Left lobe of liver (tissue), 2 donors: Measurements from ENCODE around the gene FCGR1A. TPM values are rescaled to one million over a fixed set of nuclear protein-coding genes. Genes with fewer than 3 reads are reported as not detected.
"Not testable (repeated sequence)": the region's sequence is repeated elsewhere in the genome, so short reads cannot be mapped to it uniquely, and the experiment has no call there.

Experiments
- ATAC-seq: fragments of 200-7000 bp; cut with Tn5 transposase; one replicate; pipeline ENCODE4 v1.9.1; 2020; ENCODE audit warnings: mild to moderate bottlenecking, moderate library complexity
- DNase-seq: peaks from one replicate; pipeline ENCODE4 v3.0.0-alpha.2; 2020; ENCODE audit warnings: low spot score
- total RNA-seq: library from RNA; stranded (reverse); gene quantifications from one replicate; pipeline ENCODE4 v1.2.1, GENCODE V29; 2021
- donor health status: DM: no; HTN: no; CAD: no; lungs with moderate emphysema.
- donor health status: DM: no; HTN: yes; CAD: no.

Gene FCGR1A
- total RNA-seq, result 1.1 TPM

DNA sequence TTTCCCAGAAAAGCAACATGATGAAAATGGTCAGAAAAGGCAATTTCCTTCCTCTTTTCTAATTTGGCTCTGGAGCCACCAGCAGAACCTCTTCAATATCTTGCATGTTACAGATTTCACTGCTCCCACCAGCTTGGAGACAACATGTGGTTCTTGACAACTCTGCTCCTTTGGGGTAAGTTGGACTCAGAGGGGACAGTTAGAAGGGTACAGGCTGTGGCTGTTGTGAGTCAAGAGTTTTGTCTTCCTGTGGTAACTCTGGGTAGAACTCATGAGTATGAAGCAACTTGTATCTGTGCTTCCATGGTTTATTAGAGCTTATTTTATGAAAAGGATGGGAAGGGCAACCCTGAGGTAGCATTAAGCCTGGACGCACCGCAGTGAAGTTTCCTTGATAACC, at the start of gene FCGR1A:
FCGR1A (plus strand) TSS at position 95 of the 400 bp plus-strand sequence; CDS start at position 145, 50 bp downstream.
- not testable (repeated sequence) for DNase-seq, ATAC-seq

- ATAC-seq, result peak; percentile 36
- DNase-seq, result not testable (repeated sequence)
These were observed 49.7 kb upstream of the FCGR1A start for GRCh38 chr1:149732781-149733180.

DNA sequence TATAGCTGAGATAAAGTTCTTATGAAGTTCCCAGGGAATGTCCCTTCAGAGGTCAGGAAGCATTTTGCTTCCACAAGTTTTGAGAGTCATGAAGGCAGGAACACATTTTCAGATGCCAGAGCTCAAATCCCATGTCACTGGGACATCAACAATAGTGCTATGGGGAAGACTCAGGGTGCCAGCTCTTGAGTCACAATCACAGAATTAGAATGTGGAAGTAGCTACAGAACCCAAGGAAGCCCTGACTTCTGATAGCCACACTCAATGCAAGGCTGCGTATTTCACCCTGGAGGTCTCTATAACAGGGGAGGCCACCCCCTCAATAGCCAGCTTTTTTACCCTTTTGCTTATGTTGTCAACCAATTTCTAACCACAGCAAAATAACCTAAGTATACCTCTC, 47.8 kb upstream of the FCGR1A start:
- DNase-seq, result not testable (repeated sequence)
- peak; percentile 36 for ATAC-seq

GRCh38 chr1:149740148-149740581, 42.3 kb upstream of the FCGR1A start:
- ATAC-seq, DNase-seq: not testable (repeated sequence)

DNA sequence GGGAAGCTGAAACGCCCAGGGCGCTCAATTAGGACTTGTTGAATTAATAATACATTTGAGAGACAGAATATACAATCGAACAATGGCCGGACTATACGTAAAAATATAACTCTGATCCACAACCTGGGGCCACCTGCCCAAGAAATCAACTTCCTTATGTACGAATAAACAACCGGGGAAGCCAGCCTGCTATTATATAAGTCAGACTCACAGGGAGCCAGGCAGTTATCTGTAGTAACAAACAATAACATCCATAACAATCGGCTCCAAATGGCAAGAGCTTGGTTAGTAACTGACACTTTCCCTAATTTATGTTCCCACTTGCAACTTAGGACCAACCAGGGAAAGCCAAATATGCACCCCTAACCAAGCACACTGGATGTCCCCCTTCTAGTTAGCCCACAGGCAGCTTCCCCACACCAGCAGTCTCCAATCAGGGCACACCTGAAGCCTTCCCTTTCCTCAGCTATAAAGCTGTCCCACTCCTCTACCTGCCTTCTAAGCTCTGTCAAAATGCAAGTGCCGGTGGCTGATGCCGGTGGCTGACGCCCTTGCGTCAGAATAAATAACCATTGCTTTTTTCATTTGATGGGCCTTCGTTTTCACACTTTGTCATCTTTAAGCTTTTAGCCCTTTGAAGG, 41.8 kb upstream of the FCGR1A start:
- not testable (repeated sequence) for DNase-seq

DNA sequence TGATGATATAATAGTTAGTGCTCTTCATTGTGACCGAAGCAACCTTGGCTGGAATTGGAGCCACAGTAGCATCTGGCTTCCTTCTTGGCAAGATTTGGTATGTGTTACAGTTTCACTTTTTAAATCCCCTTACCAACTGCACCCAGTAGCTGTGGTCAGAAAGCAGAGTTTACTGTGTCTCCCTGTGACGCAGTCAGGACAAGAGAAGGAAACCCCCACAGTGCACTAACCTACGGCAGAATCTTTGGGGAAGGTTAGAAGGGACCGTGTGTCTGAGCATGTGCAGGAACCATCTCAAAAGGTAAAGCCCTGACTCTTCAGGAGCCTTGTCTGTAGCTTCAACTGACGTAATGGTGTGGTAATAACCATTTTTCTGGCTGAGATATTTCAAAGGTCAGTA, 40.6 kb upstream of the FCGR1A start:
- DNase-seq, ATAC-seq: not testable (repeated sequence)

More for the DNA sequence above, 41.8 kb upstream of the FCGR1A start:
- not testable (repeated sequence) for ATAC-seq

DNA sequence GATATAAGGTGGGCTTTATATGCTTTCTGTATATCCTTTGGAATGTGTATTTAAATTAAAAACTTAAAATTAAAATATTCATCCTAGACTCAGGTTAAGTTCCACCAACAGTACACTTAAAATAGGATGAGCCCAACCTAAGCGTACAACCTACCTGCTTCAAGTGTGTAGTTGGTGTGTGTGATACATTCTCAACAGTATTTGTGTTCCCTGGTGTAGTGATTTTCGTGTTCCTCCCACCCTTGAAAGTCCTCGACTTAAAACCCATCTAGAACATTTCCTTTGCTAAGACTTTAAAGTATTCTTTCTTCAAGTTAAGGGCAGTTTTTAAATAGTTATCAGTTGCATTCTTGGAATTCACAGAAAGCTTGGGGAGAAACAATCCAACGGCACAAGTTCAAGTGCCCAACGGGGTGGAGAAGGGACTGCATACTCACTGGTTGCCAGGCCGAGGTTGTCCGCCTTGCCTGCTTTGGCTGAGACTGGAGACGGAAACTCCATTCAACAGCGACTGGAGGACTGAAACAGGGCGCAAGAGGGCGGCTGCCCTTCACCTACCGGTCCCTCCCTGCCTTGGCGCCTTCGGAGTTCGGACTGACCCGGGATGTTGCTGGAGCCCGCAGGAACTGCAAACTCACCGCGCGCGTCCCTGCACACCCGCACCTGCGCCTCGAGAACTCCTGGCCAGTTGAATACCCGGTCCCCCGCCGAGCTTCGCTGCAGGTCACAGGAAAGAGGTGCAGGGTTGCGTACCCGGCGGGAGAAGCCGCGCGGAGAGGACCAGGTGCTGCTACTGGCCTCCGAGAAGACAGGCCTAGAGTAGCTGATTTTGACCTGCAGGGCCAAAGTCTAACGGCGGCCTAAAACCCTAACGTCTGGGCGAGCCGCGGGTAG, 35.8 kb upstream of the FCGR1A start:
- DNase-seq (peak; percentile 43), ATAC-seq (peak; percentile 52)

DNA sequence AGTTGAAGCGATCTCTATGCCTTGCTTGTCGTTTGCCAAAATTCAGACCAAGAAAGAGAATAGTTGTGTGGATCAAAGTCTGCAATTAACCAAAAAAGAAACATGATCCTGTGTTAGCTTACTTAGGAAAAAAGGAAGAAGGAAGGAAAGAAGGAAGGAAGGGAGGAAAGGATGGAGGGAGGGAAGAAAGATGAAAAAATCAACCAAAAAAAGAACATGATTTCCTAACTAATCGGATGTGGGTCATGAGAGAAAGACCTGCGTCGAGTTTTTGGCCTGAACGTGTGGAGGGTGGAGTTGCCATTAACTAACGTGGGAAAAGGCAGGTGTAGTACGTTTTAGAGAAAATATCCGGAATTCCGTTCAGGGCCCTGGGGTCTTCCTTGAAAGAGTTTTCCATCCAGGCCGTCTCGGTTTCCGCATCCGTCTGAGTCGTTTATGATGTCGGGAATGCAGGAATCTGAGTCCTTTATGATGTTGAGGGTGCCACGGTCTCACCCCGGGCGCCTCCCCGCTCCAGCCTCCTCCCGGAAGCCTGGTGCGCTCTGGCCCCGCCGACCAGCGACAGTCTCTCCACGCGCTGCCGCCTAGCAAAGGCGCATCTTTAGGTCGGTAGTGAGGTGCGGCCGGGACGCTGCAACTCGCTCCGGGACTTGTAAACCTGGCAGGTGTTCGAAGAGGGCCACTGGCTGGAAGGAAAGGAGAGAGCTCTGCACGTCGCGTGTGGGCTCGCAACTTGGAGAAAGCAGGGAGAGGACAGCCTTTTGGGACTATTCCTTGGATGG, 34.9 kb upstream of the FCGR1A start:
- ATAC-seq, DNase-seq: not testable (repeated sequence)

GRCh38 chr1:149748144-149748500, 34.4 kb upstream of the FCGR1A start:
- not testable (repeated sequence) for ATAC-seq, DNase-seq

GRCh38 chr1:149750562-149750961, 31.9 kb upstream of the FCGR1A start:
- peak; percentile 70 for ATAC-seq
- not testable (repeated sequence) for DNase-seq

DNA sequence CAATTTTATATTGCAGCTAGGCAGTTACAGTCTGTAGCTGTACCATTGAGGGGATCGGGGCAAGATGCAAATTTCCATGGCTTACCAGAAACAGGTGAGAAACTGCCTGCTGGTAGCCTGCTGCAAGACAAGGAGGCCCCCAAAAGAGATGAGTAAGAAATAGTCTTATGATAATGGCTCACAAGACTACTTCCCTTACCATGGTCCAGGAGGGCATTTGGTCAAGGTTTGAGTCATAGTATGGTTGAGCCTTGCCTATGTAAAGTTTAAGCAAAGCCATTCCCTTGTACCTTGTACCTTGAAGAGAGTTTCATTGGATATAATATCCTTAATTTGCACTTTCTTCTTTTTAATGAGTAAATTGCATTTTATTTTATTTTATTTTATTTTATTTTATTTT, 30.3 kb upstream of the FCGR1A start:
- not testable (repeated sequence) for DNase-seq, ATAC-seq

DNA sequence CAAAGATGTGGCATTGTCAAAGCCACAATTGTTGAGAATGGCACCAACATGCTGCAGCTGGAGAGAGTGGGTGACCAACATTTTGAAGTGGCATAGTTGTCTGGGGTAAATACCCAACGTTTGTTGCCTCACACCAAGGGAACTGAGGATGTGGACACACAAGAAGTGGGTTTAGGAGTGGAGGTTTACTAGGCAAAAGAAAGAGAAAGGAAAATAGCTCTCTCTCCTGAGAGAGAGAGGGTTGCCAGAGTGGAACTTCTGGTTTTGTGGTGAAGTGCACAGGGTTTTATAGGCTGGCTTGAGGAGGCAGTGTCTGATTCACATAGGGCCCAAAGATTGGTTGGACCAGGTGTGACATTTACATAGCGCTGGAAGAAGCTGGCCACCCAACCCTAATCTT, 29.0 kb upstream of the FCGR1A start:
- not testable (repeated sequence) for DNase-seq, ATAC-seq

DNA sequence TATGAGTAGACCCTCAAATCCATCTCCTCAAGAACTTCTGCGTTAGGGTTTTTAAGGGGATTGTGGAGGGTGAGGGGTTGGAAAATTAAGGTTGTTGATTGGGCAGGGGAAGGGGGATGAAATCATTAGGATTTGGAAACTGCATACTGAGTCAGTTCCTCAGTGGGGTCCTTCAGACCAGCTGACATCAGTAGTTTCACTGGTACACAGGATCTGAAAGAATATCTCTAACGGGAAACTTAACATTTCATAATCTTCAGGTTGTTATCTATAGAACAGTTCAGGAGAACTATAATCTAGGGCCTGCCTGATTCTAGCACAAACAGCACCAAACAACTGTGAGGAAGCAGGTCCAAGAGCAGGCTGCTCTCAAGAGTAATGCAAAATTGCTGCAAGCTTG, 27.2 kb upstream of the FCGR1A start:
- ATAC-seq, DNase-seq: not testable (repeated sequence)

DNA sequence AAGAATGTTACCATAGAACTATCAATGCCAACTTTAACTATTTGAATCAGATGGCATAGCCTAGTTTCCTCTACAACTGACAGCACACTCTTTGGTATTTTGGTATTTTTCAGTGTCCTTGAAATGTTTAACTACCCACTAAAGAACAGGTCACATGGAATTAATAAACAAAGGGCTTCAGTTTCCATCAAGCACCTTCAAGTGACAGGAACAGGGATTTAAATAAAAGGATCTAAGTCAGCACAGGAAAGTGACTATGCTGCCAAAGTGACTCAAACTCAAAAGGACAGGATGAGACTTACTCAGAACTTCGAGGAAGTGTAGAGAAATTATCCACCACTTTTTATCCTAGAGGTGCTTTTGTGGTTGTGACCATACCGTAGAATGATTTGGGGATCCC, 20.2 kb upstream of the FCGR1A start:
- not testable (repeated sequence) for ATAC-seq, DNase-seq

DNA sequence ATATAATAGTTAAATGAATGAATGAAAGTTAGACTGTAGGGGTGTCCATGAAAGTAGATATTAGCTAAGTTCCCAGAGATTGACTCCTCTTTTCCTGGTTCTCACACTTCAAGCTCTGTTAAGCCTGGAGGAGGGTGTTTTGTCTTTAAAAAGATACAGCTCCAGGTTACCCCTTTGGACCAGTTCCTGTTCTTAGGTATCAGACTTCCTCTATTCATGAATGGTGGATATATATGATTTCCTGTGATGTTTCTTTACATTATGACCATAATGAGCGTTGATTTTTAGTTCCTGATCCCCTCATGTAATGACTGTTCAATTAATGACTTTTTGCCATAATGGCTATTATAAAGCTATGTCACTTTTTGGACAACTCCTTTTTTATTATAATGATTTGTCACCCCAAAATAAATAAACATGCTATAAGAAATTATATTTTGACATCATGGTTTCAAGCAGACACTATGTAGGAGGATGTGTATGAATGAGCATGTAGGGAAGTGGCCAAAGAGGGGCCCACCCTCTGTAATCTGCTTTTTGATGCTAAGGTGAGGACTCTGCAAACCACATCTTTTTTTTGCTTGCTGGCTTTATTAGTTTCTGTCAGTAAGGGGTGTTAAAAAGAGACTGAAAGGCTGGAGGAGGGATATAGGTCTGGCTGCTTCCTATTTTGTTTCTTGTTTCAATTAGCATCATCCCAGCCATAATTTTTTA, 18.2 kb upstream of the FCGR1A start:
- not testable (repeated sequence) for DNase-seq, ATAC-seq

DNA sequence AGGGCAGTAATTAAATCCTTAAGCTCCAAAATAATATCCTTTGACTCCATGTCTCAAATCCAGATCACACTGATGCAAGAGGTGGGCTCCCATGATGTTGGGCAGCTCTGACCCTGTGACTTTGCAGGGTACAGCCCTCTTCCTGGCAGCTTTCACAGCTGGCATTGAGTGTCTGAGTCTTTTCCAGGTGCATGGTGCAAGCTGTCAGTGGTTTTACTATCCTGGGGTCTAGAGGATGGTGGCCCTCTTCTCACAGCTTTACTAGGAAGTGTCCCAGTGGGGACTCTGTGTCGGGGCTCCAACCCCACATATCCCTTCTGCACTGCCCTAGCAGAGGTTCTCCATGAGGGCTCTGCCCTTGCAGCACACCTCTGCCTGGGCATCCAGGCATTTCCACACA, 16.3 kb upstream of the FCGR1A start:
- not testable (repeated sequence) for ATAC-seq, DNase-seq

DNA sequence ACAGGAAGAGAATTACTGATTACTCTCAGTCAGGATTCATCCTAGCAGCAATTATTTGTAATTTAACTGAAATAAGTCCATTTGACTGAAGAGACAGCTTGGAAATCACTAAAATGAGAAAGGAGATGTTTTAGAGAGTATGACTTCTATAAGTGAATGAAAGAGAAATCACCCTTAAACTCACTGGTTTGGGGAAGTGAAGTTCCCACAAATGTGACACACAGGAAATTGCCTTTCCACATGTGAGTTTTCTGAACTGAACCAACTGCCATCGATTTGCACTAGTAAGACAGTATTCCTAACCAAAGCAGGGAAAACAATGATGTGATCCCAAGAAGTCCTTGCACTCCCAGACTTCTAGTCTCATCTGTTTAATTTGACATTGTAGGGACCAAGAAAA, 13.3 kb upstream of the FCGR1A start:
- ATAC-seq, DNase-seq: not testable (repeated sequence)

- not testable (repeated sequence) for ATAC-seq, DNase-seq
These were observed 11.8 kb upstream of the FCGR1A start for GRCh38 chr1:149770661-149771060.

DNA sequence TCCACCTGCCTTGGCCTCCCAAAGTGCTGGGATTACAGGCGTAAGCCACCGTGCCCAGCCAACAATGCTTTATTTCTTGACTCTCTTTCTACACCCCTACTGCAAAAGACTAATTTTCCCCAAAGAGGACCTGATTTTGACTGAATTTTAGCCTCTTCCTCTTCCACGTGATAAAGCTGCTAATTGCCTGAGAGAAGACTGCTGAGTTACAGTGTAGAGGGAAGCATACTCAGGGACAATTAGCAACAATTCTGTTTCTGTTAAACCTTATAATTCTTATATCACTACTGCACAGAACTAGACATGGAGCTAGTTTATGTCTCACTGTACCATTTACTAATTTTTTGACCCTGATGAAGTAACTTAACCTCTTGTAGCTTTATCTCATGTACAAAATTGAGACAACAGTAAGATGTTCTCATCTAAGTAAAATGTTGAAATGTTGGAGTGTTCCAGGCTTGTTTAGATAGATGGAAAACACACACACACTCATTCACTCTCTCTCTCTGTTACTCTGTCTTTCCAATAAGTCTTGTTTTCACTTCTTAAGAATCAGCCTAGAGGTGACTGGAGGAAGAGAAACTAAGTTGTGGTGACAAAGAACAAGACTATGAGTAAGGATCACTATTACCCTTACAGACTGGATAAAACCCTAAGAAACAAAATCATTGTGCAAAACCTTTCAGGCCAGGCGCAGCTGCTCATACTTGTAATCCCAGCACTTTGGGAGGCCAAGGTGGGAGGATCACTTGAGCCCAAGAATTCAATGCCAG, 10.7 kb upstream of the FCGR1A start:
- ATAC-seq, DNase-seq: not testable (repeated sequence)
